ENCODE measurements around the gene ZNF586.

ZNF586 gene

GRCh38 chr19:57747472-57747807 lies 22.0 kb upstream of the ZNF586 start:
- no peak for DNase-seq (ENCODE audit: low spot score)
- ChIA-PET POLR2A (ENCODE audit: low non-redundant PET) (no interaction called here), CTCF (interaction anchor here (0.5 to 0.7 kb wide), 3 partner anchors 9 to 1131 kb away, joined by 3 read pairs; no protein-coding TSS in a partner anchor)
- TF ChIP-seq CTCF (conservative IDR thresholded peaks at IDR 0.05; ENCODE audit: low read depth): no peak
- H3K27ac ChIP-seq: peak overlapping the region; percentile 80

- no peak for DNase-seq (ENCODE audit: low spot score)
- CTCF ChIA-PET: no interaction called here
- no peak overlapping the region for H3K27ac ChIP-seq
- no peak for TF ChIP-seq CTCF (conservative IDR thresholded peaks at IDR 0.05; ENCODE audit: low read depth)
- POLR2A ChIA-PET (ENCODE audit: low non-redundant PET): no interaction called here
Measured at GRCh38 chr19:57748029-57748428, 21.4 kb upstream of the ZNF586 start.

GRCh38 chr19:57754091-57754673 lies 15.3 kb upstream of the ZNF586 start:
- no peak for TF ChIP-seq CTCF (conservative IDR thresholded peaks at IDR 0.05; ENCODE audit: low read depth)
- ChIA-PET POLR2A (ENCODE audit: low non-redundant PET) (no interaction called here), CTCF (no interaction called here)
- DNase-seq (ENCODE audit: low spot score): no peak
- no peak overlapping the region for H3K27ac ChIP-seq

- DNase-seq (ENCODE audit: low spot score): no peak
- no peak for TF ChIP-seq CTCF (conservative IDR thresholded peaks at IDR 0.05; ENCODE audit: low read depth)
- CTCF ChIA-PET: no interaction called here
- POLR2A ChIA-PET (ENCODE audit: low non-redundant PET): no interaction called here
- H3K27ac ChIP-seq: no peak overlapping the region
Measured at GRCh38 chr19:57755031-57755430, 14.4 kb upstream of the ZNF586 start.

- TF ChIP-seq CTCF (conservative IDR thresholded peaks at IDR 0.05; ENCODE audit: low read depth): no peak
- DNase-seq (ENCODE audit: low spot score): no peak
- ChIA-PET CTCF (no interaction called here), POLR2A (ENCODE audit: low non-redundant PET) (no interaction called here)
- no peak overlapping the region for H3K27ac ChIP-seq
Measured at GRCh38 chr19:57757941-57758340, 11.5 kb upstream of the ZNF586 start.

- POLR2A ChIA-PET (ENCODE audit: low non-redundant PET): no interaction called here
- no peak for TF ChIP-seq CTCF (conservative IDR thresholded peaks at IDR 0.05; ENCODE audit: low read depth)
- DNase-seq (ENCODE audit: low spot score): no peak
- CTCF ChIA-PET: no interaction called here
- no peak overlapping the region for H3K27ac ChIP-seq
Measured at GRCh38 chr19:57759096-57759495, 10.4 kb upstream of the ZNF586 start.

- TF ChIP-seq CTCF (conservative IDR thresholded peaks at IDR 0.05; ENCODE audit: low read depth): no peak
- POLR2A ChIA-PET (ENCODE audit: low non-redundant PET): no interaction called here
- CTCF ChIA-PET: no interaction called here
- no peak for DNase-seq (ENCODE audit: low spot score)
- H3K27ac ChIP-seq: no peak overlapping the region
Measured at GRCh38 chr19:57771417-57771816, 1.9 kb downstream of the ZNF586 start.

Measured in RWPE1 (cell line).